GM12892 (cell line): ENCODE data around the gene MEAK7. TPM values are rescaled to one million over a fixed set of nuclear protein-coding genes. Genes with fewer than 3 reads are reported as not detected.
A peak's percentile ranks its signal among the peaks of the same experiment; 100 is the strongest.

Experiments used
- DNase-seq: peaks from one replicate; pipeline ENCODE4 v3.0.0; 2011; ENCODE audit not compliant: insufficient read length
- FAIRE-seq: peaks from 2 replicates; lab custom pipeline; 2011; peaks lifted over from hg19 to GRCh38; lab: Jason Lieb, UNC
- POLR2A ChIP-seq: IDR thresholded peaks from 2 replicates; pipeline ENCODE4 v1.6.1; 2011; ENCODE audit warnings: low read depth, low read length, control low read depth
- POLR2AphosphoS5 ChIP-seq: IDR thresholded peaks from 2 replicates; pipeline ENCODE4 v1.6.1; 2011; ENCODE audit warnings: low read depth, low read length, control low read depth
- TAF1 ChIP-seq: IDR thresholded peaks from 2 replicates; pipeline ENCODE4 v1.6.1; 2011; ENCODE audit warnings: low read depth, mild to moderate bottlenecking, control low read depth, low read length, borderline replicate concordance
- polyA plus RNA-seq: library from polyadenylated mRNA; unstranded; fragments of >200 nt; gene quantifications from one replicate; pipeline ENCODE4 v1.2.1, GENCODE V29; 2012; ENCODE audit warnings: missing spikeins, inconsistent platforms; ENCODE audit not compliant: missing spikeins

Gene MEAK7, protein sequence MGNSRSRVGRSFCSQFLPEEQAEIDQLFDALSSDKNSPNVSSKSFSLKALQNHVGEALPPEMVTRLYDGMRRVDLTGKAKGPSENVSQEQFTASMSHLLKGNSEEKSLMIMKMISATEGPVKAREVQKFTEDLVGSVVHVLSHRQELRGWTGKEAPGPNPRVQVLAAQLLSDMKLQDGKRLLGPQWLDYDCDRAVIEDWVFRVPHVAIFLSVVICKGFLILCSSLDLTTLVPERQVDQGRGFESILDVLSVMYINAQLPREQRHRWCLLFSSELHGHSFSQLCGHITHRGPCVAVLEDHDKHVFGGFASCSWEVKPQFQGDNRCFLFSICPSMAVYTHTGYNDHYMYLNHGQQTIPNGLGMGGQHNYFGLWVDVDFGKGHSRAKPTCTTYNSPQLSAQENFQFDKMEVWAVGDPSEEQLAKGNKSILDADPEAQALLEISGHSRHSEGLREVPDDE
- 7.1 TPM for polyA plus RNA-seq

DNA sequence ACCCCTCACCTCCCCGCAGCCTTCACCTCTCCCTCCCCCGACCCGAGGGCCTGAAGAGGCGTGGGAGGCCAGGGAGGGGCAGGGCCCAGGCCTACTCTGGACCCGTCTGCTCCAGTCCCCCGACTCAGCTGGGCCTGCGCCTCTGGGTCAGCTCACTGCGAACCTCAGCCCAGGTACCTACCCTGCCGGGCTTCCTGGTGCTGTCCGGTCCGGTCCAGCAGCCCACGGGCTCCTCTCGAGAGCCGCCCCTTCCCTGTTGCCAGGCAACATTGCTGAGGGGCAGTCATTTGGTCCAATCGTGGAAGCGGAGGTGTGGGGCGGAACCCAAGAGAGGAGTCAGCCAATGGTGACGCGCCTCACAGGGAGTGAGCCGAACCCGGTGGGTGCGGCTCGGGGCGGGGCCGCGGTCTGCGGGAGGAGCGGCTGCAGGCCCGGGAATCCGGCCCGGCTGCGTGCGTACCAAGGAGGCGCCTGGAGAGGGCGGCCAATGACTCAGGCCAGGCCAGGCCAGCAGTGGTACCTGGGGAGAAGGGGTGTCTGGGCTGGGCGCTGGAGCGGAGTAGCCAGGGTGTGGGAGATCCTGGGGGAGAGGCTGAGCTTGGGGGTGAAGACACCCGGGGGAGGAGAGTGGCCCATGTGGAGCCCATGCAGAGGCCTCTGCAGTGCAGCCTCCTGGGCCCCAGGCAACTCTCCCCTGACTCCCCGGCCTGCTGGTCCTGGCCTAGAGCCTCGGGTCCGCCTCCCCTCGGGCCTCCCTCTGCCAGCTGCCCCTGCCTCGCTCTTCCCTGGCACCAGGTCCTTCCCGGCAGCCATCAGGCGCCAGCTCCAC lies at the start of gene MEAK7:
Gene MEAK7, minus strand, starts transcription at position 240 of the 829 bp plus-strand sequence. CDS start 6,573 bp downstream, outside the sequence.
- FAIRE-seq (peak; percentile 97), DNase-seq (peak; percentile 96)
- TF ChIP-seq TAF1 (no peak), POLR2A (peak; percentile 82), POLR2AphosphoS5 (peak; percentile 61)

DNA sequence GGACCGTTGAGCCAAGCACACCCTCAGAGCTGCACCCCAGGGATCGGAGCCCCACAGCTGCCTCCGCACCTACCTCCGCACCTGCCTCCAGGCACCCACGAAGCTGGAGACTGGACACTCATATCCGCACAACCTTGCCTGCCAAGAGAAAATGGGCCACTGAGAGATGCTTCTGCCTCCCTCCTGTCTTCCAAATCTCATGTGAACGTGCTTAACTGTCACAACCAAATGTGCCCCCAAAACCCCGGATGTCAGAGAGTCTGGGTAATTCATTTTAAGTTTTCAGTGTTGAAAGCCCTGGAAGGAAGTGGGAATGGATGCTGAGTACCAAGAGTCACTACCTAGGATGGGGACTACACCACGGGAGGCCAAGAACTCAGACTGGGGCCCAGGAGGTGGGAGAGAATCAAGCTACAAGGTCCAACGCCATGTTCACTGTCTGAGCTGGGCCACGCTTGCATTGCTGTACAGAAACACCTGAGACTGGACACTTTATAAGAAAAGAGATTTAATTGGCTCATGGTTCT lies 49.5 kb upstream of the MEAK7 start:
- DNase-seq (no peak), FAIRE-seq (no peak)
- TF ChIP-seq TAF1: no peak
- TF ChIP-seq POLR2A: no peak
- no peak for TF ChIP-seq POLR2AphosphoS5

DNA sequence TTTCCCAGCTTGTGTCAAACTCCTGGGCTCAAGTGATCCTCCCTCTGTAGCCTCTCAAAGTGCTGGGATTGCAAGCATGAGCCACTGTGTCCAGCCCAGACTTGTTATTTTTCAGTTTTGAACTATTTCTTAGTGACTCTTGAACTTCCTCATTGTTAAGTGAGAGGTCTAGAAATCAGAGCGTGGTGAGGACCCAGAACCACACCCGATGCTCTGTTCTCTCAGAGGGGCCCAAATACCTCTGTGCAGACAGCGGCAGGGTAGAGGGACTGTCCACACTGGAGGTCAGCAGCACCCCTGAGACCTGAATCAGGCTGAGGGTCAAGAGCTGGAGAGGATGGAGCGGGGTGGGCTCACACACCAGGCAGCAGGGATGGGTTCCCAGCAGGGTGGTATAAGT lies 47.7 kb upstream of the MEAK7 start:
- no peak for TF ChIP-seq TAF1
- TF ChIP-seq POLR2AphosphoS5: no peak
- TF ChIP-seq POLR2A: no peak
- DNase-seq (no peak), FAIRE-seq (no peak)

DNA sequence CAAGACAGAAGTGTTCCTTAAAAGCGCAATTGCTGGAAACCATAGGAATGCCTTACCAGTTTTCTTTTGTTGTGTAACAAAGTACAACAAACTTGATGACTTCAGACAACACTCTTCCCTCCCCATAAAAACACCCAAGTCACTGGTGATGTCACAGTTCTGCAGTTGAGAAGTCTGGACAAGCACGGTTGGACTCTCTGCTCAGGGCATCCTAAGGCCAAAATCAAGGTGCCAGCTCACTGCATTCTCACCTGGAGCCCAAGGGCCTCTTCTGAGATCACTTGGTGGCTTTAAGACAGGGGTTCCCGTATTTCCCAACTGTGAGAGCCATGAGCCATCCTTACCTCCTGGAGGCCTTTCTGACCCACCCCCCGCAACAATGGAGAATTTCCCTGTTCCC lies 45.6 kb upstream of the MEAK7 start:
- FAIRE-seq (no peak), DNase-seq (no peak)
- TF ChIP-seq POLR2AphosphoS5 (no peak), TAF1 (no peak), POLR2A (no peak)

DNA sequence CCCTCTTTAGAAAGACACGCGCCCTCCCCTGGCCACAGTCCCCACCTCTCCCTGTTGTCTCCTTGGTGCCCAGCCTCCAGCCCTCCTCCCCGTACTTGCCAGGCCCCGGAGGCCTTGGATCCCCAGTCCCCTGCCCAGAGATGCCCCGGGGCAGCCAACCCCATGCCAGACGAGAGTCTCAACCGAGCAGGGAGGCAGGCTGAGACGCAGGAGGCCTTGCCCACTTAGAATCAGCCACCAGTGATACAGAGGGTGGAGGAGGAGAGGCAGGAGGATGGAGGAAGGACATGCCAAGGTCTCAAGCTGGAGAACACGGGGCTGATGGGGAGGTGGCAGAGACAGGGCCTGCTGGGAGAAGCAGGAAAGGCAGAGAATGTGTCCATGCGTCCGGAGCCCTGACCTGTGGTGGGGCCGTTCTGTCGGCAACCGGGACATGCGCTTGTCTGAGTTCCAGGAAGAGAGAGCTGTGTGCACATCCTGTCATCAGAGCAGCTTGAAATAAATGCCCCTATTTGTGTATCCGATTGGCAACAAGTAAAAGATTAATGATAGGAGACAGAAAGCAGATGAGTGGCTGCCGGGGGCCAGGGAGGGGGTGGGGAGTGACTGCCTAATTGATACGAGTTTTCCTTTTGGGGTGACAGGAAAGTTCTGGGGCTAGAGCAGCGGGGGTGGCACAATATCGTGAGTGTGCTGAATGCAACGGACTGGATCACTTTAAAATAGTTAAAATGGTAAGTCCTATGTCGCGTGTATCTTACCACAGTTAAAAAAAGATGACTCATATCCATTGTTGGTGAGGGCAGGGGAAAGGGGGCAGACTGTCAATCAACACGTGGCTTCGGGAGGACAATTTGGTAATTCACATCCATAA lies 44.7 kb upstream of the MEAK7 start:
- DNase-seq (no peak), FAIRE-seq (no peak)
- no peak for TF ChIP-seq POLR2A
- TF ChIP-seq POLR2AphosphoS5: no peak
- TF ChIP-seq TAF1: no peak

DNA sequence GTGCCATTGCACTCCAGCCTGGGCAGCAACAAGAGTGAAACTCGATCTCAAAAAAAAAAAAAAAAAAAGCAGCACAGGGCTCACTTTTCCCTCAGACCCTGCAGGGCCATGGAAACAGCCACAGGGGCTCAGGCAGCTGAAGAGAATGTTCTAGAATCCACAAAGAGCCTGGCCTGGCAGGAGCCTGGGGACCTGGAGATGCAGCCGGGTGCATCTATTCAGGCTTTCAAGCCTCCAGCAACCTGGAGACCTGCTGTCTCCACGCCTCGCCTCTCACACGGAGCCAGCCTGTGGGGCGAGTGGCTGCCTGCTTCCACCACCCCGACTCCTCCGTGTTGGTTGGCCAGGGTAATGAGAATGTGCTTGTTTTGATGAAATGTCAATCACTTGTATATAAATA lies 44.0 kb upstream of the MEAK7 start:
- TF ChIP-seq TAF1 (no peak), POLR2A (no peak), POLR2AphosphoS5 (no peak)
- FAIRE-seq (no peak), DNase-seq (no peak)

GRCh38 chr16:84547546-84548061 lies 43.1 kb upstream of the MEAK7 start:
- TF ChIP-seq POLR2AphosphoS5 (no peak), TAF1 (no peak), POLR2A (no peak)
- FAIRE-seq: no peak
- DNase-seq: no peak

- FAIRE-seq: no peak
- no peak for DNase-seq
- TF ChIP-seq TAF1 (no peak), POLR2A (no peak), POLR2AphosphoS5 (no peak)
These were observed 42.4 kb upstream of the MEAK7 start for GRCh38 chr16:84546669-84547545.

GRCh38 chr16:84545114-84545737 lies 40.8 kb upstream of the MEAK7 start:
- no peak for FAIRE-seq
- no peak for TF ChIP-seq TAF1
- DNase-seq: no peak
